K562 treated with DMSO at 1 percent for 4 hours (cell line): ENCODE measurements around the gene MAP2K6. TPM values are rescaled to one million over a fixed set of nuclear protein-coding genes. Genes with fewer than 3 reads are reported as not detected.

Experiments used
- total RNA-seq: library from RNA; unstranded; fragments of 300-600 nt; gene quantifications from 2 replicates; pipeline ENCODE4 v1.2.3, GENCODE V29; 2022; ENCODE audit not compliant: insufficient read depth

MAP2K6 gene
- total RNA-seq = not detected in 2 replicates

DNA sequence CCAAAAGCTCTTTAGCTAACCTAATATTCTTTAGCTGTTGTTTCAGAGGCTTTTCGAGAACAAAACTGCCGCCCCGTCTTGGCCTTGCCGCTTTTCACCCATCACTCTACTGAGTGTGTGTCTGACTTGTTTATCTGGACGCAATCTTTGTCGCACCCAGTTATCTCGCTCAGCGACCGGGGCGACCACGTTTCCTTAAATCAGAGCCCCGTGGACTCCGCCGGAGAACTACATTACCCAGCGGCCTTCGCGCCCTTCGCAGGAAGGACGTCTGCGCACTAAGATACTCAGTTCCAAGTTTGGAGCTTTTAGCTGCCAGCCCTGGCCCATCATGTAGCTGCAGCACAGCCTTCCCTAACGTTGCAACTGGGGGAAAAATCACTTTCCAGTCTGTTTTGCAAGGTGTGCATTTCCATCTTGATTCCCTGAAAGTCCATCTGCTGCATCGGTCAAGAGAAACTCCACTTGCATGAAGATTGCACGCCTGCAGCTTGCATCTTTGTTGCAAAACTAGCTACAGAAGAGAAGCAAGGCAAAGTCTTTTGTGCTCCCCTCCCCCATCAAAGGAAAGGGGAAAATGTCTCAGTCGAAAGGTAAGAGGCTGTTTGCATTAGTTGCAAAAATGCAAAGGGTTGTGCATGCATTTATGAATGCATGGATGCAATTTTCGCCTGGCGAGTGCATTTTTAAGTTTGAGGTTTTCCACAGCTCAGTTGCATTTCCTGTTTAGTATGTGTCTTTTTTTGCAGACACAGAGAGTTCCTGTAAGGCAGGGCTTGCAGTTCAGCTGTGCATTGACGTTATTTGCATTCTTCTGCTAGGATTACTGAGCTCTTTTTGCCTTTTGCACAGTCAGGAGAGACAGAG, at the start of gene MAP2K6:
Gene MAP2K6, plus strand, starts transcription at position 290 of the 867 bp plus-strand sequence. Its CDS starts 288 bp downstream, at position 578.

Other genes with a start within 250 kb of the MAP2K6 start
- not detected in 2 replicates for gene ABCA10, start 185.9 kb upstream of the MAP2K6 start, total RNA-seq
- not detected in 2 replicates for gene ABCA5, start 87.6 kb upstream of the MAP2K6 start, total RNA-seq